Ishikawa (cell line): ENCODE data around the gene INPPL1.

Experiments used
- CEBPB ChIP-seq: IDR thresholded peaks from 2 replicates; pipeline ENCODE4 v1.6.1; 2012
- CREB1 ChIP-seq: IDR thresholded peaks from 2 replicates; pipeline ENCODE4 v1.6.1; 2012; ENCODE audit warnings: low read depth
- EGR1 ChIP-seq: IDR thresholded peaks from 2 replicates; pipeline ENCODE4 v1.6.1; 2012
- EP300 ChIP-seq: IDR thresholded peaks from 2 replicates; pipeline ENCODE4 v1.6.1; 2012; ENCODE audit warnings: borderline replicate concordance
- FOXM1 ChIP-seq: IDR thresholded peaks from 2 replicates; pipeline ENCODE4 v1.6.1; 2012; ENCODE audit warnings: low read depth, borderline replicate concordance
- NFIC ChIP-seq: IDR thresholded peaks from 2 replicates; pipeline ENCODE4 v1.6.1; 2012
- RAD21 ChIP-seq: IDR thresholded peaks from 2 replicates; pipeline ENCODE4 v1.6.1; 2012; ENCODE audit warnings: low read depth
- TAF1 ChIP-seq: IDR thresholded peaks from 2 replicates; pipeline ENCODE4 v1.6.1; 2012; ENCODE audit warnings: low read depth, mild to moderate bottlenecking
- TCF12 ChIP-seq: IDR thresholded peaks from 2 replicates; pipeline ENCODE4 v1.6.1; 2012; ENCODE audit warnings: low read depth
- TEAD4 ChIP-seq: IDR thresholded peaks from 2 replicates; pipeline ENCODE4 v1.6.1; 2012
- YY1 ChIP-seq: IDR thresholded peaks from 2 replicates; pipeline ENCODE4 v1.6.1; 2012; ENCODE audit warnings: low read depth
- ZBTB7A ChIP-seq: IDR thresholded peaks from 2 replicates; pipeline ENCODE4 v1.6.1; 2012; ENCODE audit warnings: low read depth
- TF ChIP-seq, protein P1 (sequence below): IDR thresholded peaks from 2 replicates; pipeline ENCODE4 v1.6.1; 2012
- TF ChIP-seq, protein P2 (sequence below): IDR thresholded peaks from 2 replicates; pipeline ENCODE4 v1.6.1; 2012
- TF ChIP-seq, protein P3 (sequence below): IDR thresholded peaks from 2 replicates; pipeline ENCODE4 v1.6.1; 2012; ENCODE audit warnings: low read depth, mild to moderate bottlenecking

Gene INPPL1, protein sequence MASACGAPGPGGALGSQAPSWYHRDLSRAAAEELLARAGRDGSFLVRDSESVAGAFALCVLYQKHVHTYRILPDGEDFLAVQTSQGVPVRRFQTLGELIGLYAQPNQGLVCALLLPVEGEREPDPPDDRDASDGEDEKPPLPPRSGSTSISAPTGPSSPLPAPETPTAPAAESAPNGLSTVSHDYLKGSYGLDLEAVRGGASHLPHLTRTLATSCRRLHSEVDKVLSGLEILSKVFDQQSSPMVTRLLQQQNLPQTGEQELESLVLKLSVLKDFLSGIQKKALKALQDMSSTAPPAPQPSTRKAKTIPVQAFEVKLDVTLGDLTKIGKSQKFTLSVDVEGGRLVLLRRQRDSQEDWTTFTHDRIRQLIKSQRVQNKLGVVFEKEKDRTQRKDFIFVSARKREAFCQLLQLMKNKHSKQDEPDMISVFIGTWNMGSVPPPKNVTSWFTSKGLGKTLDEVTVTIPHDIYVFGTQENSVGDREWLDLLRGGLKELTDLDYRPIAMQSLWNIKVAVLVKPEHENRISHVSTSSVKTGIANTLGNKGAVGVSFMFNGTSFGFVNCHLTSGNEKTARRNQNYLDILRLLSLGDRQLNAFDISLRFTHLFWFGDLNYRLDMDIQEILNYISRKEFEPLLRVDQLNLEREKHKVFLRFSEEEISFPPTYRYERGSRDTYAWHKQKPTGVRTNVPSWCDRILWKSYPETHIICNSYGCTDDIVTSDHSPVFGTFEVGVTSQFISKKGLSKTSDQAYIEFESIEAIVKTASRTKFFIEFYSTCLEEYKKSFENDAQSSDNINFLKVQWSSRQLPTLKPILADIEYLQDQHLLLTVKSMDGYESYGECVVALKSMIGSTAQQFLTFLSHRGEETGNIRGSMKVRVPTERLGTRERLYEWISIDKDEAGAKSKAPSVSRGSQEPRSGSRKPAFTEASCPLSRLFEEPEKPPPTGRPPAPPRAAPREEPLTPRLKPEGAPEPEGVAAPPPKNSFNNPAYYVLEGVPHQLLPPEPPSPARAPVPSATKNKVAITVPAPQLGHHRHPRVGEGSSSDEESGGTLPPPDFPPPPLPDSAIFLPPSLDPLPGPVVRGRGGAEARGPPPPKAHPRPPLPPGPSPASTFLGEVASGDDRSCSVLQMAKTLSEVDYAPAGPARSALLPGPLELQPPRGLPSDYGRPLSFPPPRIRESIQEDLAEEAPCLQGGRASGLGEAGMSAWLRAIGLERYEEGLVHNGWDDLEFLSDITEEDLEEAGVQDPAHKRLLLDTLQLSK

DNA sequence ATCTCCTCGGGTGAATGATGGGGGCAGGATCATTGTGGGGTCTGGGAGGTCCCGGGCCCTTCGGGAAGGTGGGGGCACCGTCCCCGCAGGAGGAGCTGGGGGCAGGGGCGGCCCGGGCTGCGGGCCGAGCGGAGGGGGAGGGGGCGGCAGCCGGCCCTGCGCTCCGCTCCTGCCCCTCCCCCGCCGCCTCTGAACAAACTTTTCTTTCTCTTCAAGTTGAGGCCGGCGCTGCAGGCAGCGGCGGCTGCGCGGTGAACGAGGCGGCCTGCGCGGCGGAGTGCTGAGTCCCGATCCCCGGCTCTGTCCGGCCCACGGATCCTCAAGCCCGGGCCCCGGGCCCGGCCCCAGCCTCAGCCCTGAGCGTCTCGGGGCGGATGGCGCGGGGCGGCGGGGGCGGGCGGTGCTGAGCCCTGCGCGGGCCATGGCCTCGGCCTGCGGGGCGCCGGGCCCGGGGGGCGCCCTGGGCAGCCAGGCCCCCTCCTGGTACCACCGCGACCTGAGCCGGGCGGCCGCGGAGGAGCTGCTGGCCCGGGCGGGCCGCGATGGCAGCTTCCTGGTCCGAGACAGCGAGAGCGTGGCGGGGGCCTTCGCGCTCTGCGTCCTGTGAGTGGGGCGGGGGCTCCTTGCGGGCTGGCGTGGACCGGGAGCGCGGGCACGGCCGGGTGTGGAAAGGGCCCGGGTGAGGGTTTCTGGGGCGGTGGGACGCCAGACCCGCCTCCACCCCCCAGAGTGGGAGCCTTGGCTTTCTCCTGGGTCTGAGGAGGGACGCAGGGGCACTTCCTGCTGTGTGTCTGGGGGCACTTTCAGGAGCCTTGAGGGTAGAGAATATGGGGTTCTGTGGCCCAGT is at the start of gene INPPL1:
Gene INPPL1, plus strand, starts transcription at position 204 of the 847 bp plus-strand sequence. Its CDS starts 218 bp downstream, at position 422.
- TF ChIP-seq ZBTB7A (peak; percentile 62; the same call in 1 of the 2 replicates), RAD21 (no peak), TAF1 (0 out of 2 replicates have a peak, but pooled peaks have one; percentile 9)

DNA sequence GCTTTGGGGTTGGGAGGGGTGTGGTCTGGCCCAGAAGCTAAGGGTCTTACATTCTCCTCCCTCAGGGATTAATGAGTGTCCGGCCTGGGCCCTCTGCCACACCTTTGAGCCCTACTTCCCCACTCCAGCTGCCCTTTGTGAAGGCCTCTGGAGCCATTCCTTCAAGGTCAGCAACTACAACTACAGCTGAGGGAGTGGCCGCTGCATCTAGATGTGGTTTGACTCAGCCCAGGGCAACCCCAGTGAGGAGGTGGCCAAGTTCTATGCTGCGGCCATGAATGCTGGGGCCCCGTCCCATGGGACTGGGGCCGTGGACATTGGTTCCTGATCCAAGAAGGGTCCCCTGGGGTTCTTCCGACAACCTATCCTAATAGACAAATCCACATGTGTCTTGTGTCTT is 46.9 kb upstream of the INPPL1 start:
- no peak for TF ChIP-seq CREB1
- no peak for TF ChIP-seq FOXM1
- no peak for TF ChIP-seq EP300
- TF ChIP-seq YY1 = no peak
- TF ChIP-seq, protein P1, sequence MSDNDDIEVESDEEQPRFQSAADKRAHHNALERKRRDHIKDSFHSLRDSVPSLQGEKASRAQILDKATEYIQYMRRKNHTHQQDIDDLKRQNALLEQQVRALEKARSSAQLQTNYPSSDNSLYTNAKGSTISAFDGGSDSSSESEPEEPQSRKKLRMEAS = no peak
- TF ChIP-seq TAF1 = no peak
- TF ChIP-seq ZBTB7A = no peak
- TF ChIP-seq RAD21 = no peak
- no peak for TF ChIP-seq TEAD4
- TF ChIP-seq, protein P2, sequence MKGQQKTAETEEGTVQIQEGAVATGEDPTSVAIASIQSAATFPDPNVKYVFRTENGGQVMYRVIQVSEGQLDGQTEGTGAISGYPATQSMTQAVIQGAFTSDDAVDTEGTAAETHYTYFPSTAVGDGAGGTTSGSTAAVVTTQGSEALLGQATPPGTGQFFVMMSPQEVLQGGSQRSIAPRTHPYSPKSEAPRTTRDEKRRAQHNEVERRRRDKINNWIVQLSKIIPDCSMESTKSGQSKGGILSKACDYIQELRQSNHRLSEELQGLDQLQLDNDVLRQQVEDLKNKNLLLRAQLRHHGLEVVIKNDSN = no peak
- TF ChIP-seq EGR1 = no peak
- TF ChIP-seq, protein P3, sequence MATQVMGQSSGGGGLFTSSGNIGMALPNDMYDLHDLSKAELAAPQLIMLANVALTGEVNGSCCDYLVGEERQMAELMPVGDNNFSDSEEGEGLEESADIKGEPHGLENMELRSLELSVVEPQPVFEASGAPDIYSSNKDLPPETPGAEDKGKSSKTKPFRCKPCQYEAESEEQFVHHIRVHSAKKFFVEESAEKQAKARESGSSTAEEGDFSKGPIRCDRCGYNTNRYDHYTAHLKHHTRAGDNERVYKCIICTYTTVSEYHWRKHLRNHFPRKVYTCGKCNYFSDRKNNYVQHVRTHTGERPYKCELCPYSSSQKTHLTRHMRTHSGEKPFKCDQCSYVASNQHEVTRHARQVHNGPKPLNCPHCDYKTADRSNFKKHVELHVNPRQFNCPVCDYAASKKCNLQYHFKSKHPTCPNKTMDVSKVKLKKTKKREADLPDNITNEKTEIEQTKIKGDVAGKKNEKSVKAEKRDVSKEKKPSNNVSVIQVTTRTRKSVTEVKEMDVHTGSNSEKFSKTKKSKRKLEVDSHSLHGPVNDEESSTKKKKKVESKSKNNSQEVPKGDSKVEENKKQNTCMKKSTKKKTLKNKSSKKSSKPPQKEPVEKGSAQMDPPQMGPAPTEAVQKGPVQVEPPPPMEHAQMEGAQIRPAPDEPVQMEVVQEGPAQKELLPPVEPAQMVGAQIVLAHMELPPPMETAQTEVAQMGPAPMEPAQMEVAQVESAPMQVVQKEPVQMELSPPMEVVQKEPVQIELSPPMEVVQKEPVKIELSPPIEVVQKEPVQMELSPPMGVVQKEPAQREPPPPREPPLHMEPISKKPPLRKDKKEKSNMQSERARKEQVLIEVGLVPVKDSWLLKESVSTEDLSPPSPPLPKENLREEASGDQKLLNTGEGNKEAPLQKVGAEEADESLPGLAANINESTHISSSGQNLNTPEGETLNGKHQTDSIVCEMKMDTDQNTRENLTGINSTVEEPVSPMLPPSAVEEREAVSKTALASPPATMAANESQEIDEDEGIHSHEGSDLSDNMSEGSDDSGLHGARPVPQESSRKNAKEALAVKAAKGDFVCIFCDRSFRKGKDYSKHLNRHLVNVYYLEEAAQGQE = no peak
- no peak for TF ChIP-seq NFIC

DNA sequence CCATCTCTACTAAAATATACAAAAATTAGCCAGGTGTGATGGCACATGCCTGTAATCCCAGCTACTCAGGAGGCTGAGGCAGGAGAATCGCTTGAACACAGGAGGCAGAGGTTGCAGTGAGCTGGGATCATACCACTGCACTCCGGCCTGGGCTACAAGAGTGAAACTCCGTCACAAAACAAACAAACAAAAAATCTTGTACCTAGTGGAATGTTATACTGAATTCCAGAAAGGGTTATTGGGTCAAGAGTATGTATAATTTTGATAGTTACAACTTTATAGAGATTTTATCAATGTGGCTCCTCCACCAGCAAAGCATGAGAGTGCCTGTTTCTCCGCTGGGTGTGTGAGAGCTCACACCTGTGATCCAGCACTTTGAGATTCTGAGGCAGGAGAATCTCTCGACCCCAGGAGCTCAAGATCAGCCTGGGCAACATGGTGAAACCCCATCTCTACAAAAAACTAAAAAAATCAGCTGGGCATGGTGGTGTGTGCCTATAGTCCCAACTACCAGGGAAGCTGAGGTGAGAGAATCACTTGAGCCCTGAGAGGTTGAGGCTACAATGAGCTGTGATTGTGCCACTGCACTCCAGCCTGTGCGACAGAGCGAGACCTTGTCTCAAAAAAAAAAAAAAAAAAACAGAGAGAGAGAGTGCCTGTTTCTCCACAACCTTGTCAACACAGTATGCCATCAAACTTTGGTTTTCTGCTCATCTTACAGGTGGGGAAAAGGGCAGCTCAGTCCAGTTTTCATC is 45.3 kb upstream of the INPPL1 start:
- TF ChIP-seq, protein P1 = no peak
- TF ChIP-seq CREB1 (no peak), EGR1 (no peak), CEBPB (no peak), TCF12 (no peak), TEAD4 (no peak), NFIC (no peak), EP300 (no peak), YY1 (no peak), TAF1 (no peak), FOXM1 (no peak)
- TF ChIP-seq, protein P2 = no peak

DNA sequence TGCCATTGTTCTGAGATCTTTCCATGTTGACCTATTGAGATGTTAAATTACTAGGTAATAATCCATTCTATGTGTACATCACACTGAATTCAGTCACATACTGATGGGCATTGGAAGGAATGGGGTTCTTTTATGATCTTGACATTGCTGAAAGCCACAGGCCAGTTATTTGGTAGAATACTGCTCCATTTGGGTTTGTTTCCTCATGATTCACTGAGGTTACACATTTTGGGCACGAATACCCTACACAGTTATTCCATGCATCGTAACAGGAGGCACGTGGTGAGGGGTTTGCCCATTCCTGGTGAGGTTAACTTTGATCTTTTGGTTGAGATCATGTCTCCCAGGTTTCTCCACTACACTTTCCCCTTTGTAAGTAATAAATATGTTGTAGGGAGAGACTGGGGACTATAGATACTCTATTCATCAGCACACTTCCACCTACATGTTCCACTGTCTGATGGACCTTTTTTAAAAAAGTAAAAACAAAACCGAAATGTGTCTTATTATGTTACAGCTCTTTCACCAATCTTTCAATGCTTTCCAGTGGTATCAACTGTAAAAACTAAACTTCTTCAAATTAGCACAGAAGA is 44.7 kb upstream of the INPPL1 start:
- TF ChIP-seq TAF1 (no peak), ZBTB7A (no peak), CREB1 (no peak), FOXM1 (no peak), CEBPB (no peak), TEAD4 (no peak)
- TF ChIP-seq, protein P2 = no peak
- TF ChIP-seq, protein P1 = no peak
- TF ChIP-seq, protein P3 = no peak
